SK-N-SH treated with all-trans-retinoic acid at 6 μM for 48 hours (cell line): ENCODE results near the gene ATG2B.

Source experiments
- ATAC-seq: fragments of 200-7000 bp; cut with Tn5 transposase; 3 replicates; pipeline ENCODE4 v1.9.1; 2020; ENCODE audit warnings: mild to moderate bottlenecking, moderate library complexity
- ARNTL ChIP-seq: fragments of 450-650 bp; formaldehyde crosslinking; IDR thresholded peaks from 2 replicates; pipeline ENCODE4 v1.5.0; 2020; ENCODE audit warnings: low read depth, mild to moderate bottlenecking, moderate library complexity, borderline replicate concordance
- CSDC2 ChIP-seq: fragments of 250-450 bp; sonication (Bioruptor Pico); IDR thresholded peaks from 2 replicates; pipeline ENCODE4 v1.5.0; 2020; ENCODE audit warnings: mild to moderate bottlenecking, moderate library complexity
- ESRRG ChIP-seq: fragments of 250-450 bp; sonication (Bioruptor Pico); IDR thresholded peaks from 2 replicates; pipeline ENCODE4 v1.6.1; 2021; ENCODE audit warnings: mild to moderate bottlenecking
- ISL1 ChIP-seq: fragments of 250-450 bp; sonication (Bioruptor Pico); IDR thresholded peaks from 2 replicates; pipeline ENCODE4 v2.1.2; 2022; ENCODE audit warnings: mild to moderate bottlenecking, moderate library complexity
- OSR1 ChIP-seq: fragments of 250-450 bp; sonication (Bioruptor Pico); IDR thresholded peaks from 2 replicates; pipeline ENCODE4 v1.8.0; 2022; ENCODE audit warnings: moderate library complexity, mild to moderate bottlenecking, inconsistent platforms
- PPARA ChIP-seq: fragments of 250-450 bp; sonication (Bioruptor Pico); IDR thresholded peaks from 2 replicates; pipeline ENCODE4 v1.5.0; 2020; ENCODE audit warnings: mild to moderate bottlenecking, borderline replicate concordance
- ZC3H10 ChIP-seq: fragments of 250-450 bp; sonication (Bioruptor Pico); IDR thresholded peaks from 2 replicates; pipeline ENCODE4 v1.5.1; 2021; ENCODE audit warnings: mild to moderate bottlenecking, moderate library complexity
- ZFP3 ChIP-seq: fragments of 250-450 bp; sonication (Bioruptor Pico); IDR thresholded peaks from 2 replicates; pipeline ENCODE4 v1.5.0; 2020; ENCODE audit warnings: mild to moderate bottlenecking, moderate library complexity
- ZNF565 ChIP-seq: fragments of 450-650 bp; formaldehyde crosslinking; conservative IDR thresholded peaks from 2 replicates; pipeline ENCODE4 v1.5.0; 2020; ENCODE audit warnings: low read depth, mild to moderate bottlenecking, moderate library complexity
- ZNF70 ChIP-seq: fragments of 450-650 bp; formaldehyde crosslinking; IDR thresholded peaks from 2 replicates; pipeline ENCODE4 v1.5.0; 2020; ENCODE audit warnings: mild to moderate bottlenecking, moderate library complexity
- ZNF8 ChIP-seq: fragments of 450-650 bp; formaldehyde crosslinking; IDR thresholded peaks from 2 replicates; pipeline ENCODE4 v1.5.0; 2020; ENCODE audit warnings: mild to moderate bottlenecking, moderate library complexity
- TF ChIP-seq, protein P1 (sequence below): fragments of 250-450 bp; sonication (Bioruptor Pico); IDR thresholded peaks from 2 replicates; pipeline ENCODE4 v1.5.1; 2021; ENCODE audit warnings: mild to moderate bottlenecking, moderate library complexity
- TF ChIP-seq, protein P2 (sequence below): fragments of 250-450 bp; sonication (Bioruptor Pico); IDR thresholded peaks from 2 replicates; pipeline ENCODE4 v1.5.0; 2020; ENCODE audit warnings: mild to moderate bottlenecking, moderate library complexity
- TF ChIP-seq, protein P3 (sequence below): fragments of 250-450 bp; sonication (Bioruptor Pico); IDR thresholded peaks from 2 replicates; pipeline ENCODE4 v1.8.0; 2020; ENCODE audit warnings: mild to moderate bottlenecking, moderate library complexity, borderline replicate concordance
- TF ChIP-seq, protein P4 (sequence below): fragments of 250-450 bp; sonication (Bioruptor Pico); IDR thresholded peaks from 2 replicates; pipeline ENCODE4 v1.8.0; 2021; ENCODE audit warnings: low read depth, mild to moderate bottlenecking, moderate library complexity, borderline replicate concordance

Gene ATG2B

DNA sequence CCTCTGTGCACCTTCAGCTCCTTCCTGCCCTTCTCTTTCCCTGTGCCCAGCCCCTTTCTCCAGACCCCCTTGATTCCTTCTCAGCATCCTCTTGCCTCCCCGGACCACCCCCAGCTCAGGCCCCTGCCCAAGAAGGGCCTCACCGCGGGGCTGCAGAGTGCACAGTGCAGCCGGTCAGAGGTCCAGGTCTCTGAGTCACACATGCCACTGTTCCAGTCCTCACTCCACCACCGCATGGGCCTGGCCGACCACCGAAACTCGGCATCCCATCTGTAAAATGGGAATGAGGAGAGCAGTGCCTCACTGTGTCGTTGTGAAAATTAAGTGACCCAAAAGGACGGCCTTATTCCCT, 93.8 kb downstream of the ATG2B start:
- TF ChIP-seq CSDC2 (peak; percentile 40; the same call in 1 of the 2 replicates), ESRRG (CRISPR knock-in tag) (0 out of 2 replicates have a peak, but pooled peaks have one; percentile 3), ZFP3 (CRISPR knock-in tag) (peak; percentile 57), ZC3H10 (CRISPR knock-in tag) (no peak), PPARA (no peak), OSR1 (0 out of 2 replicates have a peak, but pooled peaks have one; percentile 58), ZNF8 (no peak)
- TF ChIP-seq, protein P1, sequence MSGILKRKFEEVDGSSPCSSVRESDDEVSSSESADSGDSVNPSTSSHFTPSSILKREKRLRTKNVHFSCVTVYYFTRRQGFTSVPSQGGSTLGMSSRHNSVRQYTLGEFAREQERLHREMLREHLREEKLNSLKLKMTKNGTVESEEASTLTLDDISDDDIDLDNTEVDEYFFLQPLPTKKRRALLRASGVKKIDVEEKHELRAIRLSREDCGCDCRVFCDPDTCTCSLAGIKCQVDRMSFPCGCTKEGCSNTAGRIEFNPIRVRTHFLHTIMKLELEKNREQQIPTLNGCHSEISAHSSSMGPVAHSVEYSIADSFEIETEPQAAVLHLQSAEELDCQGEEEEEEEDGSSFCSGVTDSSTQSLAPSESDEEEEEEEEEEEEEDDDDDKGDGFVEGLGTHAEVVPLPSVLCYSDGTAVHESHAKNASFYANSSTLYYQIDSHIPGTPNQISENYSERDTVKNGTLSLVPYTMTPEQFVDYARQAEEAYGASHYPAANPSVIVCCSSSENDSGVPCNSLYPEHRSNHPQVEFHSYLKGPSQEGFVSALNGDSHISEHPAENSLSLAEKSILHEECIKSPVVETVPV (CRISPR knock-in tag), result no peak
- TF ChIP-seq, protein P2, sequence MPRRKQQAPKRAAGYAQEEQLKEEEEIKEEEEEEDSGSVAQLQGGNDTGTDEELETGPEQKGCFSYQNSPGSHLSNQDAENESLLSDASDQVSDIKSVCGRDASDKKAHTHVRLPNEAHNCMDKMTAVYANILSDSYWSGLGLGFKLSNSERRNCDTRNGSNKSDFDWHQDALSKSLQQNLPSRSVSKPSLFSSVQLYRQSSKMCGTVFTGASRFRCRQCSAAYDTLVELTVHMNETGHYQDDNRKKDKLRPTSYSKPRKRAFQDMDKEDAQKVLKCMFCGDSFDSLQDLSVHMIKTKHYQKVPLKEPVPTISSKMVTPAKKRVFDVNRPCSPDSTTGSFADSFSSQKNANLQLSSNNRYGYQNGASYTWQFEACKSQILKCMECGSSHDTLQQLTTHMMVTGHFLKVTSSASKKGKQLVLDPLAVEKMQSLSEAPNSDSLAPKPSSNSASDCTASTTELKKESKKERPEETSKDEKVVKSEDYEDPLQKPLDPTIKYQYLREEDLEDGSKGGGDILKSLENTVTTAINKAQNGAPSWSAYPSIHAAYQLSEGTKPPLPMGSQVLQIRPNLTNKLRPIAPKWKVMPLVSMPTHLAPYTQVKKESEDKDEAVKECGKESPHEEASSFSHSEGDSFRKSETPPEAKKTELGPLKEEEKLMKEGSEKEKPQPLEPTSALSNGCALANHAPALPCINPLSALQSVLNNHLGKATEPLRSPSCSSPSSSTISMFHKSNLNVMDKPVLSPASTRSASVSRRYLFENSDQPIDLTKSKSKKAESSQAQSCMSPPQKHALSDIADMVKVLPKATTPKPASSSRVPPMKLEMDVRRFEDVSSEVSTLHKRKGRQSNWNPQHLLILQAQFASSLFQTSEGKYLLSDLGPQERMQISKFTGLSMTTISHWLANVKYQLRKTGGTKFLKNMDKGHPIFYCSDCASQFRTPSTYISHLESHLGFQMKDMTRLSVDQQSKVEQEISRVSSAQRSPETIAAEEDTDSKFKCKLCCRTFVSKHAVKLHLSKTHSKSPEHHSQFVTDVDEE, result no peak
- peak; percentile 60 for ATAC-seq

DNA sequence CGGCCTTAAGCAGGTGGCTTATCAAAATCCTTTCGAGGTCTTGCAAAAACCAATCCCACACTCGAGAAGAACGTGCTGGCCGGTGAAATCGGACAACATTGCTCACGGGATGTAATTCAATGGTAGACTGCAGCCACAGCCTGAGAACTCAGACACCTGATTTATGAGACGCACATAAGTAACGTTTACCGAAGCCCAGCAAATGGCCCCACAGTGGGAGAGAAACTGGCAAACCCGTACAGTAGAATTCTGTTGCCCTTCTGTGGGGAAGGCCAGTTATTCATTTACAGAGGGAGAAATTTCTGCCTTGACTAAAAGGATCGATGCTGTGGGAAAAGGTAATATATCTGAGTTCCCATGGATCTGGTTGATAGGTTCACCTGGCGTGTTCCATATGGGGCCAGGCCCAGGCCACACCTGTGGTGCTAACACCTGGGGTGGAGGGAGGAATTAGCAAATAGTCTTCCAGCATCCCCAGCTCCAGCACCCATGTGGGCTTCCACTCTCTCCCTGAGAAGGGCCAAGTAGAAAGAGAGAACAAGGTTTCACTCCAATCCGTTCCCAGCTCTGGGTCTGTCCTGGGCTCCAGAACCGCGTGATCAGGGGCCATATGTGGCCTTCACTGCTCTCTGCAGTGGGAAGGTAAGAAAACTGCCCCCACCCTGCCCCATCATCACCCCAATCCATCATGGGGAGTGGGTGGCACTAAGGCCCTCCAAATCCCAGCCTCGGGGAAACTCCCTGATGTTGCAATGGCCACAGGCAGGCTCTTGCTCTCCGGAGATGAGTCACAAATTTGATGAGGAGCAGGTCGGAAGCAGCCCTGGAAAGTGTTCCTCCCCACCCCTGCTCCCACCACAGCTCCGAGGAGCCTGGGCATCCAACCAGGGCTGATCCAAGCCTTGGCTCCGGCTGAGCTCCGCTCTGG, 94.4 kb downstream of the ATG2B start:
- peak; percentile 87 for ATAC-seq
- TF ChIP-seq ISL1 (CRISPR knock-in tag), result peak; percentile 78
- TF ChIP-seq, protein P1 (CRISPR knock-in tag), result peak; percentile 43; the same call in 1 of the 2 replicates
- no peak for TF ChIP-seq ZNF565 (CRISPR knock-in tag)
- no peak for TF ChIP-seq ARNTL (CRISPR knock-in tag)
- TF ChIP-seq, protein P3, sequence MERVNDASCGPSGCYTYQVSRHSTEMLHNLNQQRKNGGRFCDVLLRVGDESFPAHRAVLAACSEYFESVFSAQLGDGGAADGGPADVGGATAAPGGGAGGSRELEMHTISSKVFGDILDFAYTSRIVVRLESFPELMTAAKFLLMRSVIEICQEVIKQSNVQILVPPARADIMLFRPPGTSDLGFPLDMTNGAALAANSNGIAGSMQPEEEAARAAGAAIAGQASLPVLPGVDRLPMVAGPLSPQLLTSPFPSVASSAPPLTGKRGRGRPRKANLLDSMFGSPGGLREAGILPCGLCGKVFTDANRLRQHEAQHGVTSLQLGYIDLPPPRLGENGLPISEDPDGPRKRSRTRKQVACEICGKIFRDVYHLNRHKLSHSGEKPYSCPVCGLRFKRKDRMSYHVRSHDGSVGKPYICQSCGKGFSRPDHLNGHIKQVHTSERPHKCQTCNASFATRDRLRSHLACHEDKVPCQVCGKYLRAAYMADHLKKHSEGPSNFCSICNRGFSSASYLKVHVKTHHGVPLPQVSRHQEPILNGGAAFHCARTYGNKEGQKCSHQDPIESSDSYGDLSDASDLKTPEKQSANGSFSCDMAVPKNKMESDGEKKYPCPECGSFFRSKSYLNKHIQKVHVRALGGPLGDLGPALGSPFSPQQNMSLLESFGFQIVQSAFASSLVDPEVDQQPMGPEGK (CRISPR knock-in tag), result peak; percentile 80; the same call in 1 of the 2 replicates

DNA sequence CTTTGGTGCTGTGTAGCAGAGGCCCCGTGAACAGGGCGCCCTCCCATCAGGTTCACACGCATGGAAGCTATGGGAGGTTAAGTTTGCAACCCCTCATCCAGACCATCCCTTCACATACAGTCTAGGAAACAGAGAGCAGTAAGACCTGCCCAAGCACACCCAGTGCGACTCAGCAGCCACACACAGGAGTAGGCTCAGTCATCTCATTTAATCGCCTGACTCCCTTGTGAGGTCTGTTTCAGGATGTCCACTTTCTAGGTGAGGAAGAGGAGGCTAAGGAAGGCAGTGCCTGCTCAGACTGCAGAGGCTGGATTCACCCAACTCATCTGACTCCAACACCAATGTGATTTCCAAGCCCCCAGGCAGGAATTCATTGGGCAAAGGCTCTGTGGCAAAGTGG, 95.2 kb downstream of the ATG2B start:
- ATAC-seq, result peak; percentile 11
- TF ChIP-seq ISL1 (CRISPR knock-in tag) (no peak), PPARA (no peak), OSR1 (no peak), ZNF70 (no peak), ZNF565 (CRISPR knock-in tag) (no peak), ZFP3 (CRISPR knock-in tag) (no peak)
- TF ChIP-seq, protein P4, sequence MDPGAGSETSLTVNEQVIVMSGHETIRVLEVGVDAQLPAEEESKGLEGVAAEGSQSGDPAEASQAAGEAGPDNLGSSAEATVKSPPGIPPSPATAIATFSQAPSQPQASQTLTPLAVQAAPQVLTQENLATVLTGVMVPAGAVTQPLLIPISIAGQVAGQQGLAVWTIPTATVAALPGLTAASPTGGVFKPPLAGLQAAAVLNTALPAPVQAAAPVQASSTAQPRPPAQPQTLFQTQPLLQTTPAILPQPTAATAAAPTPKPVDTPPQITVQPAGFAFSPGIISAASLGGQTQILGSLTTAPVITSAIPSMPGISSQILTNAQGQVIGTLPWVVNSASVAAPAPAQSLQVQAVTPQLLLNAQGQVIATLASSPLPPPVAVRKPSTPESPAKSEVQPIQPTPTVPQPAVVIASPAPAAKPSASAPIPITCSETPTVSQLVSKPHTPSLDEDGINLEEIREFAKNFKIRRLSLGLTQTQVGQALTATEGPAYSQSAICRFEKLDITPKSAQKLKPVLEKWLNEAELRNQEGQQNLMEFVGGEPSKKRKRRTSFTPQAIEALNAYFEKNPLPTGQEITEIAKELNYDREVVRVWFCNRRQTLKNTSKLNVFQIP, result no peak
- TF ChIP-seq, protein P1 (CRISPR knock-in tag), result no peak
